ENCODE measurements around the gene RUNX1. TPM values are rescaled to one million over a fixed set of nuclear protein-coding genes. Genes with fewer than 3 reads are reported as not detected.

Gene RUNX1
- total RNA-seq, 2 donors from 2014 or later = 4.9 to 12.5 TPM

GRCh38 chr21:35070436-35070835 lies 21.3 kb upstream of the RUNX1 start:
- no peaks in the 10 kb centered on the region for H3K27me3 ChIP-seq
- no peak overlapping the region for H3K4me3 ChIP-seq
- 59 to 61% methylated on average over 5 of the region's 5 CpGs for WGBS, 2 donors
- no peaks in the 10 kb centered on the region for H3K4me1 ChIP-seq
- H3K36me3 ChIP-seq (replicated peaks in 1 of 2; ENCODE audit: insufficient read depth in 1 of 2, low read depth in 2 of 2) = no peaks in the 10 kb centered on the region
- TF ChIP-seq CTCF (IDR thresholded peaks at IDR 0.05) (no peak), POLR2A (IDR thresholded peaks at IDR 0.05) (no peak)
- DNase-seq = no peak
- no peaks in the 10 kb centered on the region for H3K9me3 ChIP-seq
- intact Hi-C loops (cut with DNase I) = no loop called here
- no peak for ATAC-seq
- no peak overlapping the region for H3K27ac ChIP-seq

GRCh38 chr21:35066824-35067223 lies 17.7 kb upstream of the RUNX1 start:
- ATAC-seq (no peak), DNase-seq (no peak)
- intact Hi-C loops (cut with DNase I) = no loop called here
- Histone ChIP-seq H3K4me1 (no peaks in the 10 kb centered on the region), H3K36me3 (replicated peaks in 1 of 2; ENCODE audit: insufficient read depth in 1 of 2, low read depth in 2 of 2) (no peaks in the 10 kb centered on the region), H3K27me3 (no peaks in the 10 kb centered on the region), H3K4me3 (no peak overlapping the region), H3K9me3 (no peaks in the 10 kb centered on the region), H3K27ac (no peak overlapping the region)
- WGBS, 2 donors = 71 to 78% methylated on average over 4 of the region's 4 CpGs
- TF ChIP-seq CTCF (IDR thresholded peaks at IDR 0.05) (no peak), POLR2A (IDR thresholded peaks at IDR 0.05) (no peak)

GRCh38 chr21:35063428-35064172 lies 14.5 kb upstream of the RUNX1 start:
- no peaks in the 10 kb centered on the region for H3K9me3 ChIP-seq
- 36 to 40% methylated on average over 6 of the region's 6 CpGs for WGBS, 2 donors
- H3K36me3 ChIP-seq (replicated peaks in 1 of 2; ENCODE audit: insufficient read depth in 1 of 2, low read depth in 2 of 2) = no peaks in the 10 kb centered on the region
- intact Hi-C loops (cut with DNase I) = no loop called here
- peak; percentile 77 for ATAC-seq
- TF ChIP-seq POLR2A (IDR thresholded peaks at IDR 0.05) (no peak), CTCF (IDR thresholded peaks at IDR 0.05) (no peak)
- H3K27me3 ChIP-seq = no peaks in the 10 kb centered on the region
- H3K4me3 ChIP-seq = no peak overlapping the region
- peak in 1 of 4 donors; percentile 33 for DNase-seq
- no peaks in the 10 kb centered on the region for H3K4me1 ChIP-seq
- H3K27ac ChIP-seq = peak overlapping the region in 2 of 4 donors; percentile 5 to 43

- ATAC-seq = no peak
- no peak for DNase-seq
These were observed 12.9 kb upstream of the RUNX1 start for GRCh38 chr21:35062016-35062415.

More at GRCh38 chr21:35062016-35062415, 12.9 kb upstream of the RUNX1 start:
- no peaks in the 10 kb centered on the region for H3K4me1 ChIP-seq
- H3K36me3 ChIP-seq (replicated peaks in 1 of 2; ENCODE audit: insufficient read depth in 1 of 2, low read depth in 2 of 2) = no peaks in the 10 kb centered on the region
- H3K4me3 ChIP-seq = no peak overlapping the region
- H3K27ac ChIP-seq = no peak overlapping the region
- TF ChIP-seq POLR2A (IDR thresholded peaks at IDR 0.05) (no peak), CTCF (IDR thresholded peaks at IDR 0.05) (no peak)
- H3K9me3 ChIP-seq = no peaks in the 10 kb centered on the region
- WGBS, 2 donors = 76 to 78% methylated on average over 3 of the region's 3 CpGs
- H3K27me3 ChIP-seq = no peaks in the 10 kb centered on the region
- intact Hi-C loops (cut with DNase I) = no loop called here
